Stimulated activated CD8-positive, alpha-beta memory T cell treated with anti-CD3 and anti-CD28 coated beads, Interleukin-4, amount 100 ng/mL, for 1 hour (primary cell): ENCODE data around the gene SSR2.
"Not testable (repeated sequence)": the region's sequence is repeated elsewhere in the genome, so short reads cannot be mapped to it uniquely, and the experiment has no call there.

ENCODE experiments used
- DNase-seq, 2 donors: peaks; one replicate each; pipeline ENCODE4 v3.0.0-alpha.2; 2020; ENCODE audit warnings: low read depth in 2 of 2, low spot score in 1 of 2

The SSR2 gene

GRCh38 chr1:156048663-156049258 lies 28.0 kb upstream of the SSR2 start:
- no peak for DNase-seq

- no peak for DNase-seq
Observed at GRCh38 chr1:156045076-156045475, 24.3 kb upstream of the SSR2 start.

- no peak for DNase-seq
Observed at GRCh38 chr1:156042828-156043227, 22.1 kb upstream of the SSR2 start.

GRCh38 chr1:156034991-156035390 lies 14.2 kb upstream of the SSR2 start:
- DNase-seq = not testable (repeated sequence)

GRCh38 chr1:156033011-156033410 lies 12.3 kb upstream of the SSR2 start:
- no peak for DNase-seq

- no peak for DNase-seq
Observed at GRCh38 chr1:156026588-156026987, 5.8 kb upstream of the SSR2 start.

GRCh38 chr1:156025876-156026275 lies 5.1 kb upstream of the SSR2 start:
- no peak for DNase-seq

GRCh38 chr1:156024801-156025200 lies 4.0 kb upstream of the SSR2 start:
- no peak for DNase-seq

GRCh38 chr1:156021954-156022353 lies 1.2 kb upstream of the SSR2 start:
- no peak for DNase-seq

GRCh38 chr1:156021093-156021428 lies 310 bp upstream of the SSR2 start:
- no peak for DNase-seq

- DNase-seq = no peak
Observed at GRCh38 chr1:156019946-156020292, 832 bp downstream of the SSR2 start.

GRCh38 chr1:156014829-156015228 lies 5.9 kb downstream of the SSR2 start:
- no peak for DNase-seq

GRCh38 chr1:156012051-156012817 lies 8.5 kb downstream of the SSR2 start:
- DNase-seq = no peak

GRCh38 chr1:156009404-156009803 lies 11.3 kb downstream of the SSR2 start:
- DNase-seq = no peak

GRCh38 chr1:156006666-156007376 lies 13.9 kb downstream of the SSR2 start:
- DNase-seq = no peak

GRCh38 chr1:156004843-156005584 lies 15.7 kb downstream of the SSR2 start:
- DNase-seq = no peak

GRCh38 chr1:156003923-156004188 lies 16.9 kb downstream of the SSR2 start:
- no peak for DNase-seq

- DNase-seq = no peak
Observed at GRCh38 chr1:156002188-156002911, 18.4 kb downstream of the SSR2 start.

GRCh38 chr1:156001662-156002171 lies 19.0 kb downstream of the SSR2 start:
- DNase-seq = no peak

- no peak for DNase-seq
Observed at GRCh38 chr1:156001021-156001661, 19.6 kb downstream of the SSR2 start.

- no peak for DNase-seq
Observed at GRCh38 chr1:155999964-156000363, 20.8 kb downstream of the SSR2 start.
